ENCODE data around the gene RHPN2.

GRCh38 chr19:33054623-33055022 is 10.1 kb downstream of the RHPN2 start:
- no peak for TF ChIP-seq CTCF (IDR thresholded peaks at IDR 0.05)
- peak; percentile 42 to 70 for TF ChIP-seq POLR2A (IDR thresholded peaks at IDR 0.05)

Data from Peyer's patch (tissue), 4 donors.